Measurements from ENCODE around the gene TSEN54.

- TF ChIP-seq POLR2AphosphoS5 (IDR thresholded peaks at IDR 0.05; ENCODE audit: borderline replicate concordance, low read depth, low read length) (no peak), EZH2 (IDR thresholded peaks at IDR 0.05) (no peak), FOXP2 (optimal IDR thresholded peaks at IDR 0.05; ENCODE audit: control extremely low read depth, extremely low read length, insufficient read depth) (no peak)
Measured at GRCh38 chr17:75531721-75532072, 15.4 kb downstream of the TSEN54 start.

Data from SK-N-MC (cell line).